Adrenal gland (tissue), 12 donors: ENCODE measurements around the gene UMOD. TPM values are rescaled to one million over a fixed set of nuclear protein-coding genes. Genes with fewer than 3 reads are reported as not detected.

Experiments used
- DNase-seq, 7 donors: peaks; one replicate each; pipeline ENCODE4 v3.0.0-alpha.2; 2019 to 2020
- H3K27ac ChIP-seq, 5 donors: fragments of 200-600 bp; sonication (generic) in 4 of 5; 1 replicate in 3 of 5; 2 replicates in 2 of 5; pipeline versions ENCODE4 v1.5.1 to v1.8.0; 2016 to 2020; ENCODE audit warnings: mild to moderate bottlenecking in 1 of 5
- H3K27me3 ChIP-seq: fragments of 200-600 bp; 2 replicates; pipeline ENCODE4 v1.8.0; 2021
- H3K36me3 ChIP-seq, 2 donors: fragments of 200-600 bp; replicated peaks in 1 of 2; 1 replicate in 1 of 2; 2 replicates in 1 of 2; pipeline versions ENCODE4 v1.5.1 to v1.8.0; 2018 to 2022
- H3K4me1 ChIP-seq, 2 donors: fragments of 200-600 bp; replicated peaks in 1 of 2; 1 replicate in 1 of 2; 2 replicates in 1 of 2; pipeline versions ENCODE4 v1.5.1 to v1.8.0; 2018 to 2021
- H3K4me3 ChIP-seq, 4 donors: fragments of 200-600 bp; sonication (generic) in 3 of 4; one replicate each; pipeline ENCODE4 v1.5.1; 2016 to 2018
- H3K9me3 ChIP-seq, 3 donors: fragments of 200-600 bp; sonication (generic) in 1 of 3; replicated peaks in 1 of 3; 1 replicate in 2 of 3; 2 replicates in 1 of 3; pipeline versions ENCODE4 v1.5.1 to v1.8.0; 2016 to 2021
- CTCF ChIP-seq, 6 experiments: fragments of 450-650 bp in 4 of 6; fragments of 200-600 bp in 2 of 6; sonication (generic) in 1 of 6; IDR thresholded peaks; 1 replicate in 5 of 6; 2 replicates in 1 of 6; pipeline versions ENCODE4 v1.5.1 to v1.8.0; 2016 to 2021; ENCODE audit warnings: antibody characterized with exemption in 6 of 6, mild to moderate bottlenecking in 2 of 6, moderate library complexity in 1 of 6
- POLR2A ChIP-seq, 2 donors: fragments of 450-650 bp; IDR thresholded peaks; one replicate each; pipeline ENCODE4 v1.6.1; 2017; ENCODE audit warnings: antibody characterized with exemption in 2 of 2, mild to moderate bottlenecking in 2 of 2, moderate library complexity in 1 of 2
- WGBS, 4 donors: extraction: QIAGEN DNeasy Blood & Tissue Kit in 2 of 4; methylation state at CpG; one replicate each; pipeline versions ENCODE4 v1.1.5 to v1.1.7; 2013 to 2017; 5-methylcytosine and 5-hydroxymethylcytosine counted together
- intact Hi-C, 2 donors: fragments of 100-400 bp; cut with DNase I; formaldehyde crosslinking; loops; one replicate each; pipeline versions ENCODE4 v1.14.1 to v1.15.0; 2022 to 2023
- polyA plus RNA-seq, 3 donors: library from polyadenylated mRNA; stranded (reverse); fragments of 200-250 nt in 2 of 3; fragments of 350-450 nt in 1 of 3; fragmentation: Illumina TruSeq in 1 of 3; extraction: RNeasy Lipid Tissue Mini Kit (QIAGEN cat#74804) in 1 of 3; gene quantifications; one replicate each; pipeline ENCODE4 v1.2.3, GENCODE V29; 2013 to 2014
- total RNA-seq, 9 donors: library from RNA; depleted of rRNA in 4 of 9; stranded (reverse); fragments of >200 nt in 4 of 9; fragments of 120-200 nt in 1 of 9; fragmentation: NEBNext Ultra II Directional in 1 of 9; extraction: Animal tissue kit (Norgen Biotek cat#: 25700) in 1 of 9; gene quantifications; one replicate each; pipeline versions ENCODE4 v1.1.0 to v1.2.4, GENCODE V29; 2013 to 2023
- donor health status: healthy with polysubstance abuse.
- donor health status: Bipolar disorder and iron deficiency.
- donor health status: DM: yes; HTN: yes; CAD: no.
- donor health status: DM: no; HTN: no; CAD: no.
- donor health status: DM: no; HTN: no; CAD: no.
- donor health status: DM: yes; HTN: yes; CAD: no.

Gene UMOD
- total and polyA plus RNA-seq, 12 donors = not detected

- H3K36me3 ChIP-seq = no peaks in the 10 kb centered on the region
- WGBS, 4 donors = 47 to 61% (median 59%) methylated on average over 2 to 3 of the region's 3 CpGs
- H3K27ac ChIP-seq = no peak overlapping the region
- no peak for DNase-seq
- TF ChIP-seq POLR2A (IDR thresholded peaks at IDR 0.05) (no peak), CTCF (IDR thresholded peaks at IDR 0.05) (no peak)
- H3K4me3 ChIP-seq = no peak overlapping the region
- intact Hi-C loops = loop anchor here (5.0 kb wide), 1 partner anchor 473 kb away; no protein-coding TSS in a partner anchor
- peaks cover 0 to under 1% of the 10 kb centered on the region in 2 donors for H3K4me1 ChIP-seq
- H3K9me3 ChIP-seq = no peaks in the 10 kb centered on the region
- no peaks in the 10 kb centered on the region for H3K27me3 ChIP-seq
These were observed 28.3 kb upstream of the UMOD start for GRCh38 chr16:20380782-20381181.

- no peak overlapping the region for H3K4me3 ChIP-seq
- WGBS, 4 donors = 56 to 66% (median 59%) methylated on average over 5 of the region's 5 CpGs
- H3K36me3 ChIP-seq = no peaks in the 10 kb centered on the region
- TF ChIP-seq POLR2A (IDR thresholded peaks at IDR 0.05) = no peak
- no peak for TF ChIP-seq CTCF (IDR thresholded peaks at IDR 0.05)
- no peaks in the 10 kb centered on the region for H3K27me3 ChIP-seq
- intact Hi-C loops = no loop called here
- no peak overlapping the region for H3K27ac ChIP-seq
- no peaks in the 10 kb centered on the region for H3K9me3 ChIP-seq
- DNase-seq = no peak
- H3K4me1 ChIP-seq = no peaks in the 10 kb centered on the region
These were observed 24.7 kb upstream of the UMOD start for GRCh38 chr16:20377181-20377580.

- 63 to 73% (median 71%) methylated on average over 4 to 5 of the region's 5 CpGs for WGBS, 4 donors
These were observed 20.2 kb upstream of the UMOD start for GRCh38 chr16:20372701-20373100.

GRCh38 chr16:20369452-20370054 lies 17.0 kb upstream of the UMOD start:
- no peaks in the 10 kb centered on the region for H3K4me1 ChIP-seq
- intact Hi-C loops = no loop called here
- H3K27ac ChIP-seq = no peak overlapping the region
- TF ChIP-seq POLR2A (IDR thresholded peaks at IDR 0.05) (no peak), CTCF (IDR thresholded peaks at IDR 0.05) (no peak)
- DNase-seq = no peak
- no peaks in the 10 kb centered on the region for H3K27me3 ChIP-seq
- H3K9me3 ChIP-seq = no peaks in the 10 kb centered on the region
- H3K4me3 ChIP-seq = no peak overlapping the region
- 57 to 63% (median 58%) methylated on average over 8 to 9 of the region's 9 CpGs for WGBS, 4 donors
- H3K36me3 ChIP-seq = no peaks in the 10 kb centered on the region

More at GRCh38 chr16:20372701-20373100, 20.2 kb upstream of the UMOD start:
- H3K27me3 ChIP-seq = no peaks in the 10 kb centered on the region
- intact Hi-C loops = no loop called here
- no peaks in the 10 kb centered on the region for H3K36me3 ChIP-seq
- H3K9me3 ChIP-seq = no peaks in the 10 kb centered on the region
- no peak overlapping the region for H3K27ac ChIP-seq
- TF ChIP-seq CTCF (IDR thresholded peaks at IDR 0.05) (no peak), POLR2A (IDR thresholded peaks at IDR 0.05) (no peak)
- no peak for DNase-seq
- no peaks in the 10 kb centered on the region for H3K4me1 ChIP-seq
- H3K4me3 ChIP-seq = no peak overlapping the region
